GM19240 (cell line): ENCODE measurements around the gene ODF2L.

Experiments
- DNase-seq: peaks from one replicate; pipeline ENCODE4 v3.0.0; 2011; ENCODE audit warnings: low spot score; ENCODE audit not compliant: insufficient read length

The ODF2L gene

DNA sequence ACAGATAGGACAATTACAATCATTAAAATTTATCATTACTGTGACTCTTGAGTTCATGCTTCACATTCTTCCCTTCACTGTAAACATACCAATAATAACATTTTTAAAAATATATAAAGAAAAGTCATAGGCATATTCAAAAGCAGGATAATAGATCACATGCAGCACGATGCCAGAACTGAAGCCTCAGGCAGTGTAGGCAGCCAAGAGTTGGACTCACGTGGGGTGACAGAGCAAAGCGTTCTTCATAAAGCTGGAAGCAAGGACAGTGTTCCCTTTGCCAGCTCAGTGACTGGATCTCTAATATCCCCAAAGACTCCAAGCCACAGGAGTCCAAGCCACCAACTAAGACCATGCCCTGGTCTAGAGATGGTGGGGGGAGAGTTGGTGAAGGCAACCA is 77.7 kb downstream of the ODF2L start:
- no peak for DNase-seq

DNA sequence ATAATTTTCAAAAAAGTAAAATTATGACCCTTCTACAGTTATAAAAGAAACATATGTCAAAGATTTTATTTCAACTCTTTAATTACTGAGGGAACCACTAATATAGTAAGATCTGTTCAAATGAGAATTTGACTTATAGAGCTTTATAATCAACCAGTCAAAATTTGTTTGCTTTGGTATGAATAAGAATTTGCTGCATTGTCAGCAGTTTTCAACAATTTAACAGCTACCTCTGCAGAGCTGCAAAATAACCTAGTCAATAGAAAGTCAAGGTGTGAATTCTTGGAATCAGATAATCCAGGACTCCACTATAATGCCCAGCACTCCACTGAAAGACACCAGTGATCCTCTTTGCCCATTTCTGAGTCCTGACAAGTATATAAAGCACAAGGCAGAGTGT is 78.2 kb downstream of the ODF2L start:
- DNase-seq: no peak

DNA sequence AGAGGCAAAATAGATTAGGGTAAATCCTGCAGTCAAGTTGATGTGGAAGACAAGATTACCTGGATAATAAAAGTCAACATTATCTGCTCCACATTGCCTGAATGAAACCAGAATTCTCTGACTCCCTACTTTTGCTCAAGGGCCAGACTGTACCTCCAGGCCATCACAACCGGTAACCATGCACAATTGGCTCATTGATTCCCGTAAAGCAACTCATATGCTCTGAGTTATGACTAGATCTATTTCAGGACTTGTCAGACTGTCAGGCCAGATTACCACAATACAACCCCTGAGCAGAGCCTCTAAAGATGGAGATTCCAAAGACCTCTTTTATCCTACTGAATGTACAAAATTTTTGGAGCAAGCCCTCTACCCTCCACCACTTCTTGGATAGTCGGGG is 90.4 kb downstream of the ODF2L start:
- DNase-seq: no peak

DNA sequence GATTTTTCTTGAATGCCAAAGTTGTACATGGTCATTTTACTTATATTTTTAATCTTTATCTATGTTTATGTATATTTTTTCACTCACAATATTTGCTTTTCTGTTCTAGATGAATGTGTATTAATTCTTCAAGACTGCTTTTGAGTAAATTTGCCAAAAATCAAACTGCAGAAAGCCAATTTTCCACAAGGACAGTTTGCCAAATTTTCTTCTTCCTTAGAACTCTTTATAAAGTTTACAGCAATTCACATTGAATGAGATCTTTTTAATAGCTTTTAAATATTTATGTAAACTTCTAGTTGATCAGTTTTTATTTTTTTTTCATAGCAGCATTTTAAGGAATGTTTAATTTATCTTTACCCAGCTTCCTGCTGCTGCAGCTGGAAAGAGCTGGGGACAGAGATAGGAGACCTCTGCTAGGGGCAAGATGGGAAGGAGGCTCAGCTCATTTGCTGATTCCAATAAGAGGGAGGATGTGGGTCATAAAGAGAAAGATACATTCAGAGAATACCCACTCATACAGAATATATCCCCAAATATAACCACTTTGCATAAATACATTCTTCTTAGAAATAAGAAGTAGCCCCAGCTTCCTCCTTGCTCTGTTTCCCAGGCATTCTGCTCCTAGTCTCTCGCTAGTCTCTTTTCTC is 93.0 kb downstream of the ODF2L start:
- DNase-seq: no peak
